DMS79 treated with DMSO at 0.1 percent for 48 hours (cell line): ENCODE data around the gene RHBDD3.

ENCODE experiments used
- DNase-seq: peaks from one replicate; lab custom pipeline; 2025; lab: John Stamatoyannopoulos, UW

Gene RHBDD3

DNA sequence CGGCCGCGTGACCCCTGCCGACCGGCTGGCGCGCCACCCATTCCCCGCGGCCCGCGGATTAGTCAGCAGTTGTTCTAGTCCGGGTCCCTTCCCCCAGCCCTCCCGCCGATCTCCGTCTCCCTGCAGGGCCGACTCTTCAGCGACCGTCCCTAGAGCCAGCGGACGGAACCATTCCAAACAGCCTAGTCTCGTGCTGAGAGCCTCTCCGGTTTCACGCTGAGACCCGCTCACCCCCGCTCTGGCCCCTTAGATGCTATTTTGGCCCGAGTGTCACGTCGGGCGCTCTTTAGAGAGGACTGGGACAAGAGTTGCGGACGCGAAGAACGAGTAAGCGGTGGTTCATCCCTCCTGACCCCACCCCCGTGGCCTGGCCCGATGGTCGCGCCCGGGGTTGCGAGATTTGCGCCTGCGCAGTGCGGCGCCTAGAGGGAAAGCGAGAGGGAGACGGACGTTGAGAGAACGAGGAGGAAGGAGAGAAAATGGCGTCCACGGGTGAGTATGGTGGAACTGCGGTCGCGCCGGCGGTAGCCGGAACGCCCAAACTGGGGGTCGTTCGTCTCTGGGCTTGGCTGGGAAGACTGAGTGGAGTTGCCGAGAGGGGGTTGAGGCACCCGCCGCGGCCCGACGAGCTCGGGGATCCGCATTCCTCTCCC, at the start of gene RHBDD3, which contains the start of gene EWSR1:
Gene RHBDD3, minus strand, starts transcription at position 124 of the 653 bp plus-strand sequence. CDS start 2,355 bp downstream, outside the sequence.
Gene EWSR1, plus strand, starts transcription at position 411 of the 653 bp plus-strand sequence. Its CDS starts 69 bp downstream, at position 480.
- DNase-seq = peak; percentile 77

DNA sequence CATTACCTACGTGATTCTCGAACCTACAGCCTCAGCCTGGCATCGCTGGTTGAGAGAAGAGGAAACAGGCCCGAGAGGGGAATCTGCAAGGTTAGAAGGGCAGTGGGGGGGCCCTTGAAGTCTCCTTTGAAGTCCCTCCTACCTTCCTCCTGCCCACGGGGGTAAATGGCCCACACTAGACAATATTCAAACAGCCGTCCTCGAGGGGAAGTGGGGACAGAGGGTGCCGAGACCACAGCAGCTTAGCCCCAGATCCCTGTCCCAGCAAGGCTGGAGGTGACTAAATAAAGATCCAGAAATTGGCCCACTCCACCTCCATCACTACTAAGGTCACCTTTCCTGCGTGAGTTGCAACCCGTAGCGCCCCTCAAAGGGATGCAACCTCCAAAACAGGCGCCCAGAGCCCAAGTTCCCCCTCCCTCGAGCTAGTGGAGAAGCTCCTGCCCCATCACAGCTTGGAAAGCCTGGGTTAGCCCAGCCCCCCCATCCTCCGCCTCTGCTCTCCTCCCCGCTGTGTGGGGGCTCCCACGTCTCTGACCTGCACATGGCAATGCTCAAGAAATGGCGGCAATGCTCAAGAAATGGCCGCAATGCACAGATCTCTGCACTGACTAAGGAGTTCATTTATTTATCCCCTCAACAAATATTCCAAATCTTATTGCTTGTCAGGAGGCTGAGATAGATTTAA, 48.5 kb upstream of the RHBDD3 start:
- DNase-seq = no peak

DNA sequence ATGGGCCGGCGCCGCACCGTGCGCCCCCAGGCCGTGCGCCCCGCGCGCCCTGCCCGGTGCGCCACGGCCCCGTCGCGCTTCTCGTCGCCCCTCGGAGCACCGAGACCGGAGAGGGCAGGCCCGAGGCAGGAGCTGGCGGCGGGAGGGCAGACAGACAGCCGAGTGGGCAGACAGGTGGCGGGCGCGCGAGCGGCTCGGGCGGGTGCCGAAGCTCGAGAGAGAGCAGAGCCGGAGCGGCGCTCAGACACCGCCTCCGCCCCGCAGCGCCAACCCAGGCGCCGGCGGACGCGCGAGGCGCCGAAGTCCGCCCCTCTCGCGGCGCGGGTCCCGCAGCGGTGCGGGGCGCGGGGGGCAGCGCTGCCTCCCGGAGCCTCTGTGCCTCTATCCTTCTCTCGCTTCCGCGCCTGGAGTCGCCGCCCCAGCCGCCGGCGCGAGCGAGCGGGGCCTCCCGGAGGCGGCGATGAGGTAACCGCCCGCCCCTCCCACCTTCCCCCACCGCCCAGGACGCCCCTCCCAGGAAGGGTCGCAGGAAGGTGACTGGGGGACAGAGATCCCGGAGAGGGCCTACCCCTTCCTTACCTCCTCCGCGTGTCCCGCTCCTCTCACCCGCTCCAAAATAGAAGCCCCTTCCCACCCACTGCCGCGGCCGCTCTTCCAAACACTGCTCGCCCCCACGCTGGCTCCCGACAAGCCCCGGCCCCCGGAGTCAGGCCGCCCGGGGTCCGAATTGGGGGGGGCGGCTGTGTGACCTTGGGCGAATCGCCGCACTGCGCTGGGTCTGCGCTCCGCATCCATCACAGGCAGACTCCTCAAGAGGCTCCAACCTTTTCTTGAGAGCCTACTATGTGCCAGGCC, 47.7 kb upstream of the RHBDD3 start, which contains the start of gene RASL10A:
Gene RASL10A, minus strand, starts transcription at position 412 of the 855 bp plus-strand sequence. CDS start 451 bp downstream, outside the sequence.
- DNase-seq = no peak

DNA sequence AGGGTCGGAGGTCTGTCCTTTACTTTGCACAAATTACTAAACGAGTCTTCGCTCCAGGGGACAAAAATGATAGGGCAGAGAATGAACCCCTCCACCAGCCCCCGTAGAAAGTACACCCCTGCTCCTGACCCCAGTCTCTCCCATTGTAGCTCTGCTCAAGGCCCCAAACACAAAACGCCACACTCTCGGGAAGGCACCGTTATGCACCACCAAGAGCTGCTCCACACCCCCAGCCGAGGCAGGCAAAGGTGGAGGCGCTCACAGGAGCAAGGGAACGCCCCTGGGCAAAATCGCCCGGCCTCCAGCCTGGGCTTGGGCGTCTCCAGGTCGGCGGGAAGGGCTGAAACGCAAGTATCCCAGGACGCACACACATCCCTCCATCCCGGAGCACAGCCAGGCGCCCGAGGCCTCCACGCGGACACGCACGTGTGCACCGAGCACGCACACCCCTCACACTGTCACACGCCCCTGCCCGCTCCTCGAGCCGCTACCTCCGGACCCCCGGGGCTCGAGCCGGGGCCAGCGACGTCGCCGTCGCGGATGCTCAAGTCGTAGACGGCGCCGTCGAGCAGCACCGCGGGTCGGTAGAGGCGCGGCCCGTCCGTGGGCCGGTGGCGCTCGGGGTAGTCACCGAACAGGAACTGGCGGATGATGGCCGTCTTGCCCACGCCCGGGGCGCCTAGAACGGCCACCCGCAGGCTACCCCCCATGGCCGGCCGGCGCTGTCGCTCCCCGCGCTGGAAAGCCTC, 46.9 kb upstream of the RHBDD3 start:
- no peak for DNase-seq

DNA sequence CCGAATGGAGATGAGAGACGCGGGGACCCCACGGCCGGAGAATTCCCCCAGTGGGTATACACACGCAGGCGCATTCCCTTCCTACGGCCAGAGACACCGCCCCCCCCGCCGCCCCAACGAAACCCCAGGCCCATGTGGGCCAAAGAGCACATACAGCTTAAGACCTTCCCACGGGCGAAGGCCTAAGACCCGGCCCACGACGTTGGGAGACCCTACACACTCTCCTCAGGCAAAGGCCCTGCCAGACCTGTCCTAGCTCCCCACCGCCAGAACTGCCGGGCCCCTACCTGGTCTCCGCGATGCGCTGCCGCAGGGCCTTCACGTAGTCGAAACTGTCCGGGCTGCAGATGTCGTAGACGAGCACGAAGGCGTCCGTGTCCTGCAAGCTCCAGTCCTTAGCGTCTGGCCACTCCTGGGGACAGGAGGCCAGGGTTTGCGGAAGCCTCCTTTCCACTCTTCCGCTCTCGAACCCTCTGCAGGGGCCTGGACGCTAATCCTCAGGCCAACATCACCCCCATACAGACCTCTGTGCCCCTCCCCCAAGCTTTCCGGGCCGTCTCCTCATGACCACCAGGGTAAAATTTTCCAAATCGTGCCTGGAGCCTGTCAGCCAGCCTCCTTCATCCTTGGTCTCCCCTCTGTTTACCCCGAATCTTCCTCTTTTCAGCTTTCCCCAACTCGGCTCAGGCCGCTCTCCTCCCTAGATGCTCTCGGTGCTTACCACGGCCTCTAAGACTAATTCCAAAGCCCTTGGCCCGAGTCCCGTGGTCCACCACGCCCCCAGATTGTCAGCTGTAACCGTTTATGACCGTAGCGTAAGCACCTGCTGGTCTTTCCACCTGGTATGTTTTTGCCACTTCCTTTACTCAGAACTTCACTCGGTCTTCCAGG, 46.0 kb upstream of the RHBDD3 start:
- DNase-seq = no peak

DNA sequence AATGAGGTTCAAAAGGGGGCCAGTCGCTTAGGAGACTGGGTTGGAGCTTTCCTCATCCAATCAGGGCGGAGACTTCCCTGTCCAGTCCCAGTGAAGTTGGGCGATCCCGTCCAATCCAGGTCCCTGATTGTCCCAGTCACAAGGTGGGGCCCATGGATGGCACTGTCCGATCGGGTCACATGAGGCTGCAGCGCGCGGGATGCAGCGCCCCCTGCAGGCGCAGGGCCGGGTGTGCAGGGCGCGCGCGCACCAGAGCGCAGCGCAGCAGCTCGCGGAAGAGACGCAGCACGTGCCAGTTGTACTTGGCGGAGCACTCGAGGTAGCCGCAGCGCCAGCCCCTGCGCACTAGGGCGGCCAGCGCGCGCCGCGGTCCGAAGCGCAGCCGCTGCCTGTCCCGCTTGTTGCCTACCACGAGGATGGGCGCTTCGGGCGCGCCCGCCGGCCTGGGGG, 45.4 kb upstream of the RHBDD3 start:
- DNase-seq = no peak

DNA sequence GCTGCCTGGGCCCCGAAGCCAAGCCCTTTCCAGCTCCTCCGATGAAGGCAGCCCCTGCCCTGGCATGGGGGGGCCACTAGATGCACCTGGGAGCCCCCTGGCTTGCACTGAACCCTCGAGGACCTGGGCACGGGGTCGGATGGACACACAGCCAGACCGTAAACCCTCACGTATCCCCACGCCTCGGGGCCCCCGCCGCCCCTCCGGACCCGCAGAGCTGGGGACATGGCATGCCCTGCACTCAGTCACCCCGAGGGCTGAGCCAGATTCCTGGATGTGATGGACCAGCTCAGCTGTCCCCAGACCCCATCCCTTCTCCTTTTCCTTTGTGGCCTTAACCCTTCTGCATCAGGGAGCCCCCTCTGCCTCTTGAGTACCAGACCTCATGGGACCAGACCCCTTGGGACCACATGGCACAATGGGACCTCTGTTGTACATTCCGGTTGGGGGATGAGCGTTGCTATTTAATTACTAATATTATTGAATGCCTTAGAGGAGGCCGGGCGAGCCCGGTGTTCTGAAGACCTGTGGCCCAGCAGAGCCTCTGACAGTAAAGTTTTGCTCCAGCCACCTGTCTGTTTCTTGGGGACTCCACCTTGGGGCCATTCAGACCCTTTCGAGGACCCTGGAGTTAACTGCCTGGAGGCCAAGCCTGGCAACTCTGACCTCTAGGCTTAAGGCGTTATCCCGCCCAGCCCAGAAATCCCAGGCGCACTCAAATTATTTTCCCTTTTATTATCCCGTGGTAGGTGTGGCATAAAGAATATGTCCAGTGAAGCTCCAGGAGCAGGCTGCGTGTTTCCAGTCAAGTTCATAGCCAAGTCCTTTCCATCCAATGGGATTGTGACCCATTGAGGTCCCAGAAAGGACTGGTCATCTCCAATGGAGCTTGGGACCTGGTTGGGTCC, 44.7 kb upstream of the RHBDD3 start:
- DNase-seq = no peak

DNA sequence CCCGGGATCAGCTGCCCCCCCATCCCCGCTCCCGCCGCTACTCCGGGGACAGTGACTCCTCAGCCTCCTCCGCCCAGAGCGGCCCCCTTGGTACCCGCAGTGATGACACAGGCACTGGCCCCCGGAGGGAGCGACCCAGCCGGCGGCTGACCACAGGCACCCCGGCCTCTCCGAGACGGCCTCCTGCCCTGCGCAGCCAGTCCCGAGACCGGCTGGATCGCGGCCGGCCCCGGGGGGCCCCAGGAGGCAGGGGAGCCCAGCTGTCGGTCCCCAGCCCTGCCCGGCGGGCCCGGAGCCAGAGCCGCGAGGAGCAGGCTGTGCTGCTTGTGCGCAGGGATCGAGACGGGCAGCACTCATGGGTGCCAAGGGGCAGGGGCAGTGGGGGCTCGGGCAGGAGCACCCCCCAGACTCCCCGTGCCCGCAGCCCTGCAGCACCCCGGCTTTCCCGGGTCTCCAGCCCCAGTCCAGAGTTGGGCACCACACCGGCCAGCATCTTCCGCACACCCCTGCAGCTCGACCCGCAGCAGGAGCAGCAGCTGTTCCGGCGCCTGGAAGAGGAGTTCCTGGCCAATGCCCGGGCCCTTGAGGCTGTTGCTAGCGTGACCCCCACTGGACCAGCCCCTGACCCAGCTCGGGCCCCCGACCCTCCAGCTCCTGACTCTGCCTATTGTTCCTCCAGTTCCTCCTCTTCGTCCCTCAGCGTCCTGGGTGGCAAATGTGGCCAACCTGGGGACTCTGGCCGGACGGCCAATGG, 43.9 kb upstream of the RHBDD3 start:
- DNase-seq = no peak

DNA sequence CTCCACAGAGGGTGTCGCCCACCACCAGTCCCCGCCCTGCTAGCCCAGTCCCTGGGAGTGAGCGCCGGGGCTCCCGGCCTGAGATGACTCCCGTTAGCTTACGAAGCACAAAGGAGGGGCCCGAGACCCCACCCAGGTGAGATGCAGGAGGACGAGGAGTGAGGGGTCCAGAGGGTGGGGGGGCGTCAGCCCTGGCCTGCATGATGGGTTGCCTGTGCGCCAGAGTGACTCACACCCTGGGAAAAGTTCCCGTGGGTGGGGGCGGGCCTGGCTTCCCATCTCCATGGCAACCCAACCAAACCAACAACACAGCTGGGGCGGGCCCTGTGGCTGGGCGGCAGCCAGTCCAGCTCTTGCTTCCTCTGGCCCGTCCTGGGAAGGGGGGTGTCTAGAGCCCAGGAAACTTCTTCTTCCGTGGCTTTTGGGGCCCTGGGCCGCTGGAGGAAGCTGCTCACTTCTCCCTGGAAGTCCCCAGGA, 43.1 kb upstream of the RHBDD3 start:
- DNase-seq = no peak

DNA sequence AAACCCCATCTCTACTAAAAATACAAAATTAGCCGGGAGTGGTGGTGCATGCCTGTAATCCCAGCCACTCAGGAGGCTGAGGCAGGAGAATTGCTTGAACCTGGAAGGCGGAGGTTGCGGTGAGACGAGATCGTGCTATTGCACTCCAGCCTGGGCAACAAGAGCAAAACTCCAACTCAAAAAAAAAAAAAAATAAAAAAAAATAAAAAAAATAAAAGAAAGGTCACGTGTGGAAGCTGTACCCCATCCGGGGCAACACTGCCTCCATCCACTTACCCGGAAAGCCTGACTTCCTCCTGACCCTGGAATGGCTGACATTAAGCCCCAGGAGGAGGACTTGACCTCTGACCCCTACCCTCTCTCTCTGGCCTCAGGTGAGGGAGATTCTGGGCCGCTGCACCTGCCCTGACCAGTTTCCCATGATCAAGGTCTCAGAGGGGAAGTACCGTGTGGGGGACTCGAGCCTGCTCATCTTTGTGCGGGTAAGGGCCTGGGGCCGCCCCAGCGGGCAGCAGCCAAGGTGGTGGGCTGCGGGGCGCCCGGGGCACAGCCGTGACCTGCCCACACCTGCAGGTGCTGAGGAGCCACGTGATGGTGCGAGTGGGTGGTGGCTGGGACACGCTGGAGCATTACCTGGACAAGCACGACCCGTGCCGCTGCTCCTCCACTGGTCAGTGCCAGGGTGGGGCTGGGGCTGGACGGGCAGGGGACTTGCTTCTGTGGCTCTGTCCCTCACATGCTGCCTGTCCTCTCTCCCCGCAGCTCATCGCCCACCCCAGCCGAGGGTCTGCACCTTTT, 42.5 kb upstream of the RHBDD3 start:
- no peak for DNase-seq

DNA sequence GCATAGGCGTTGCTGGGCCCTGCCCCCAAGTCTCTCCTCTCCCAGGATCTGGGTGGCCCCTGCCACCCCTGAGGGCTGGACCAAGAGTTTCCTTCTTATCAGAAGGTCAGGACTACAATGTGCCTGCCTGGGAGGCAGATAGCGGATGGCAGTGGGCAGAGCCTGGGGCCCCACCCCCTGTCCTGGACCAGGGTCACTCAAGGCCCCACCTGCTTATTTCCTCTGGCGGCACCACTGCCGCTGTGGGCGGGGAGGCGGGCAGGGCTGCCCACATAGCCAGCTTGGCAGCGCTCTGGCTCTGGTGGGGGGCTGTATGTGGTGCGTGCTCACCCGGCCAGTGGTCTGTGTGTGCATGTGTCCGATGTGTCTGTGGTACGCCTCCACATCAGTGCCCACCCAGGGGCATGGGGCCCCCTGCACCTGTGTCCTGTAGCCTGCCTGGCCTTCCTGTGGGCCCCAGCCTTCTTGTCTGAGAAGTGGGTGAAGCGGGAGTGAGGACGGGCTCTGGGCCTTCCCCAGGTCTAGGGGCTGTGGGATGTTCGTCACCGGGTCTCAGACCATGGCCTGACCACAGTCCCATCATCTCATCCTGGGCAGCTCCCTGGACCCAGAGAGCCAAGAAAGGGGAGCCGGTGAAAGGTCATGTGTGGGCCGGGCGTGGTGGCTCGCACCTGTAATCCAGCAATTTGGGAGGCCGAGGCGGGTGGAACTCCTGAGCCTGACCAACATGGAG, 41.7 kb upstream of the RHBDD3 start:
- DNase-seq = no peak

DNA sequence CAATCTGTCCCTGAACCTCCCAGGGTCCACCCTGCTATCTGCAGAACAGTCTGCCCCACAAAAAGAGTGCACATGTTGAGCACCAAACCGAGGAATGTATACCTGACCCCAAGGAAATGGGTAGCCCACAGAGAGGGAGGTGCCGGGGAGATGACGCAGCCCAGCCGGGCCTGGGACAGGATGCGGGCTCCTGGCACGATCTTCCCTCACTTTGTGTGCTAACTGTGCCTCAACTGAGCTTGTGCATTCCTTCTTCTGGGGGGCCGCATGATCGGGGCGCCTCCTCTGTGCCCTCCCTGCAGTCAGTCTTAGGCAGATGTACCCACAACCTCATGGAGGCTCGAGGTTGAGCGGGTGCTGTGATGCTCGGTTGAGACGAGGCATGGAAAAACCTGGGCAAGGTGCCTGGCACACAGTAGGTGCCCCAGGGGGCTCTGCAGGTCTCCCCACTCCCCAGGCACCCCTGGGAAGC, 41.0 kb upstream of the RHBDD3 start:
- no peak for DNase-seq

DNA sequence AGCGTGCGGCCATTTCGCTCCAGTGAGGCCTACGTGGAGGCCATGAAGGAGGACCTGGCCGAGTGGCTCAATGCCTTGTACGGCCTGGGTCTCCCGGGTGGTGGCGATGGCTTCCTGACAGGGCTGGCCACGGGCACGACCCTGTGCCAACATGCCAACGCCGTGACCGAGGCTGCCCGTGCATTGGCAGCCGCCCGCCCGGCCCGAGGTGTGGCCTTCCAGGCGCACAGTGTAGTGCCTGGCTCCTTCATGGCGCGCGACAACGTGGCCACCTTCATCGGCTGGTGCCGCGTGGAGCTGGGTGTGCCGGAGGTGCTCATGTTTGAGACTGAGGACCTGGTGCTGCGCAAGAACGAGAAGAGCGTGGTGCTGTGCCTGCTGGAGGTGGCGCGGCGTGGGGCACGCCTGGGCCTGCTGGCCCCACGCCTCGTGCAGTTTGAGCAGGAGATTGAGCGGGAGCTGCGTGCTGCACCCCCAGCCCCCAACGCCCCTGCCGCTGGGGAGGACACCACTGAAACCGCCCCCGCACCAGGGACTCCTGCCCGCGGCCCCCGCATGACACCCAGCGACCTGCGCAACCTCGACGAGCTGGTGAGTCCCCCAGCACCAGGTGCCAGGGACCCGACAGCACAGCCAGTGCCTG, 40.5 kb upstream of the RHBDD3 start:
- DNase-seq = no peak

DNA sequence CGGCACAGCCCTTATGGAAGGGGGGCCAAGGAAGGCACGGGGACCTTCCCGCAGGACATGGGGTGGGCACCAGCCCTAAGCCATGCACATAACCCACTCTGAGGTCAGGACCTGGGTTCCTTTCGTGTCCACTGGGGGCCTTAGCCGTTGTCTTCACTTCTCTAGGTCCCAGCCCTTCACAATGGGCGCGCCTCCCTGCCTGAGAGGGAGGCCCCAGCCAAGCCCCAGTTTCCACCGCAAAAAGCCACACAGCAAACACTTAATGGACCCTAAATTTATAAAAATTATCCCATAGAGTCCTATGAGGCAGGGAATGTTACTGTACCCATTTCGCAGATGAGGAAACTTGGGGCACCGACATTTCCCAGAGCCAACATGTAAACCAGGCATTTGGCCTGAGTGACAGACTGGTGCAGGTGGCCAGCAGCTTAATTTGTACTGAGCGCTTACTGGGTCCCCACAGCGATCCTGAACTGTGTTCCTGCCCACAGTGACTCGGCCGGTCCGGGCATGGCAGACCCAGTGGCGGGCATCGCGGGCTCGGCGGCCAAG, 39.9 kb upstream of the RHBDD3 start:
- no peak for DNase-seq

DNA sequence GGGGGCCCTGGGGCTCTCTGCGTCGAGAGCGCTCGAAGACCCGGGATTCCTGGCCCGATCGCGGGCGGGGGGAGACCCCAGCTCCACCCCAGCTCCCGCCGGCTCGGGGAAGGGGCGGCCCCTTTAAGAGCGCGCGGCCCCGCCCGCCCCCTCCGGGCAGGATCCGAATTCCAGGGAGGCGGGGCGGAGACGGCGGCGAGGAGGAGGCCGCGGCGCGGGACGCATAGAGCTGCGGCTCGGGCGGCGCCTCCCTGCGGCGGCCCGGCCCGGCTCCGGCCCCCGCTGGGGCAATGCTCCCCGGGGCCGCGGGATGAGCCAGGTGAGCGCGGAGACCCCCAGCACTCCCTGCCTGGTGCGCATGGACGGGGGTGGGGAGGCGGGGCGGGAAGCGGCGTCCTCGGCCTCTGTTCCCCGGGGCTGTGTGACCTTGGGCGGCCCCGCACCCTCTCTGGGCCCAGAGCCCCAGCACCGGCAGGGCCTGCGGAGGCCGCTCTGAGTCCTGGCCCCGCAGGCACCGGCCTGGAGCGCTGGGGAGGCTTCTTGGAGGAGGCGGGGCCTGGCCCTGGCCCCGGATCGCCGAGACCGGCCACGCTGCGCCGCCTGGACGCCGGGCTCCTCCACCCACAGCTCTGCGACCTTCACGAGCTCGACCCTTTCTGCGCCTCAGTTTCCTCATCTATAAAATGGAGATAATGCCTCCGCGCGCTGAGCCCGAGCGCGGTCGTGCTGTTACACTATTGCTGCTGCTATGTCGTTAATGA, 39.2 kb upstream of the RHBDD3 start:
- DNase-seq = peak; percentile 6
